Ascending aorta (tissue), 2 donors: Measurements from ENCODE around the gene SIAH3. TPM values are rescaled to one million over a fixed set of nuclear protein-coding genes. Genes with fewer than 3 reads are reported as not detected.
"Not testable (repeated sequence)": the region's sequence is repeated elsewhere in the genome, so short reads cannot be mapped to it uniquely, and the experiment has no call there.

Experiments used
- DNase-seq, 2 donors: peaks; one replicate each; pipeline ENCODE4 v3.0.0-alpha.2; 2019; ENCODE audit warnings: low spot score in 2 of 2
- H3K27ac ChIP-seq, 2 donors: fragments of 200-600 bp; sonication (generic); one replicate each; pipeline ENCODE4 v1.5.1; 2016 to 2017; ENCODE audit warnings: mild to moderate bottlenecking in 1 of 2
- H3K27me3 ChIP-seq: fragments of 200-600 bp; sonication (generic); one replicate; pipeline ENCODE4 v1.5.1; 2017
- H3K36me3 ChIP-seq, 2 donors: fragments of 200-600 bp; sonication (generic); one replicate each; pipeline ENCODE4 v1.5.1; 2016
- H3K4me1 ChIP-seq, 2 donors: fragments of 200-600 bp; sonication (generic); one replicate each; pipeline ENCODE4 v1.5.1; 2016 to 2017; ENCODE audit warnings: mild to moderate bottlenecking in 1 of 2
- H3K4me3 ChIP-seq, 2 donors: fragments of 200-600 bp; sonication (generic); one replicate each; pipeline ENCODE4 v1.5.1; 2016 to 2017; ENCODE audit warnings: mild to moderate bottlenecking in 1 of 2
- H3K9me3 ChIP-seq, 2 donors: fragments of 200-600 bp; sonication (generic); one replicate each; pipeline ENCODE4 v1.5.1; 2016
- CTCF ChIP-seq, 3 experiments: fragments of 200-600 bp in 2 of 3; fragments of 450-650 bp in 1 of 3; sonication (generic) in 2 of 3; IDR thresholded peaks; one replicate each; pipeline ENCODE4 v1.5.1; 2016 to 2019; ENCODE audit warnings: antibody characterized with exemption in 3 of 3, mild to moderate bottlenecking in 1 of 3, moderate library complexity in 1 of 3
- intact Hi-C: fragments of 100-400 bp; cut with DNase I; formaldehyde crosslinking; loops from one replicate; pipeline ENCODE4 v1.15.1; 2023
- total RNA-seq: library from RNA; depleted of rRNA; stranded (reverse); fragments of >200 nt; gene quantifications from one replicate; pipeline ENCODE4 v1.1.0, GENCODE V29; 2016

The SIAH3 gene
- total RNA-seq, 1 donor from 2014 or later: not detected

- Histone ChIP-seq H3K9me3 (no peaks in the 10 kb centered on the region), H3K4me3 (no peak overlapping the region), H3K27ac (no peak overlapping the region), H3K4me1 (no peaks in the 10 kb centered on the region), H3K36me3 (no peaks in the 10 kb centered on the region), H3K27me3 (no peaks in the 10 kb centered on the region)
- intact Hi-C loops: no loop called here
- TF ChIP-seq CTCF (IDR thresholded peaks at IDR 0.05): no peak
- DNase-seq: no peak
These were observed 22.2 kb upstream of the SIAH3 start for GRCh38 chr13:45873491-45874325.

DNA sequence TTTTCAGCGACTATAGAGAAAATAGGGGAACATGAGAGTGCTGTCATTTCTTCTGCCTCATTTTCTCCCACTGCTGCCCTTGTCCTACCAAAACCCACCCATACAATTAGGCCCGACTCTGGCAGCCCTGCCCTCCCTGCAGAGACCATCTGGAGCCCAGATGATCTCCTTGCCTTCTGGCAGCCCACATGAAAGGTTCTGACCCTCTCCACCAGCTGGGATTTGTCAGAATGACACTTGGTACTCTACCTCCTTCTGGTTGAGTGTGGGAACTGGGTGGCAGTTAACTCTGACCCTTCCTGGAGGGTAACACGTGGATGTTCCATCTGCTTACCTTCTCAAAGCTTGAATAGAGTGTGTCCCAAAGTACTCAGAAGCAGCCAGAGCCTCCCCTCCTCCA, 21.0 kb upstream of the SIAH3 start:
- H3K27ac ChIP-seq: no peak overlapping the region

DNA sequence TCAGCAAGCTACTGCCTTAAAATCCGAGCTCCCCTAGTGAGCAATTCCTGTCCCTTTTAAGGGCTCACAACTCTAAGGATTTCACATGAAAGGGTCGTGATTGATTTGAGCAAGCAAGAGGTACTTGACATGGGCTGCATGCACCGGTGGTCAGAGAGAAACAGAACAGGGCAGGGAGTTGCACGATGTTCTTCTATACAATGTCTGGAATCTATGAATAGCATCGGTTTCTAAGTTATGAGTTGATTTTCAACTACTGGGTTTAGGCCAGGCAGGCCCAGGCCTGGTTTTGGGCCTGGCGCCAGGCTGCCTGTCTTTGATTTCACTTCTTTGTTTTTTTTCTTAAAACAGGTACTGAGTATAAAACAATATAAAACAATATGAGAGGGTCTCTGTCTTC, 19.6 kb upstream of the SIAH3 start:
- H3K4me3 ChIP-seq, H3K36me3 ChIP-seq, H3K27me3 ChIP-seq, H3K4me1 ChIP-seq, H3K9me3 ChIP-seq, intact Hi-C loops, H3K27ac ChIP-seq, DNase-seq: not testable (repeated sequence)

More for the DNA sequence above, 21.0 kb upstream of the SIAH3 start:
- intact Hi-C loops: no loop called here
- H3K9me3 ChIP-seq: no peaks in the 10 kb centered on the region
- H3K4me1 ChIP-seq: no peaks in the 10 kb centered on the region
- TF ChIP-seq CTCF (IDR thresholded peaks at IDR 0.05): no peak
- DNase-seq: no peak
- H3K4me3 ChIP-seq: no peak overlapping the region
- no peaks in the 10 kb centered on the region for H3K36me3 ChIP-seq
- H3K27me3 ChIP-seq: no peaks in the 10 kb centered on the region

- intact Hi-C loops: no loop called here
- Histone ChIP-seq H3K4me3 (no peak overlapping the region), H3K9me3 (no peaks in the 10 kb centered on the region), H3K27ac (no peak overlapping the region), H3K36me3 (no peaks in the 10 kb centered on the region), H3K4me1 (no peaks in the 10 kb centered on the region), H3K27me3 (no peaks in the 10 kb centered on the region)
- TF ChIP-seq CTCF (IDR thresholded peaks at IDR 0.05): no peak
- DNase-seq: no peak
These were observed 18.7 kb upstream of the SIAH3 start for GRCh38 chr13:45870232-45870631.

- no peak for DNase-seq
These were observed 13.9 kb upstream of the SIAH3 start for GRCh38 chr13:45865414-45865813.

More at GRCh38 chr13:45865414-45865813, 13.9 kb upstream of the SIAH3 start:
- no peaks in the 10 kb centered on the region for H3K36me3 ChIP-seq
- H3K27me3 ChIP-seq: no peaks in the 10 kb centered on the region
- no peak overlapping the region for H3K4me3 ChIP-seq
- intact Hi-C loops: no loop called here
- H3K27ac ChIP-seq: no peak overlapping the region
- H3K4me1 ChIP-seq: no peaks in the 10 kb centered on the region
- no peaks in the 10 kb centered on the region for H3K9me3 ChIP-seq
- no peak for TF ChIP-seq CTCF (IDR thresholded peaks at IDR 0.05)
